ENCODE data around the gene WNT9B.

GRCh38 chr17:46802800-46803199 is 48.6 kb upstream of the WNT9B start:
- TF ChIP-seq CTCF (IDR thresholded peaks at IDR 0.05; ENCODE audit: insufficient read depth, low read length, poor library complexity, severe bottlenecking): no peak
- no peak for TF ChIP-seq EZH2phosphoT487 (conservative IDR thresholded peaks at IDR 0.05; ENCODE audit: low read length)
